ENCODE results near the gene COBL.

- TF ChIP-seq EP300 (IDR thresholded peaks at IDR 0.05; ENCODE audit: borderline replicate concordance) (no peak), YY1 (IDR thresholded peaks at IDR 0.05; ENCODE audit: low read depth) (no peak), FOXM1 (IDR thresholded peaks at IDR 0.05; ENCODE audit: borderline replicate concordance, low read depth) (no peak), CEBPB (IDR thresholded peaks at IDR 0.05) (no peak), MAX (IDR thresholded peaks at IDR 0.05) (no peak)
These were observed 213.8 kb downstream of the COBL start for GRCh38 chr7:51102828-51103227.
